DND-41 (cell line): Measurements from ENCODE around the gene NDRG3.
A peak's percentile ranks its signal among the peaks of the same experiment; 100 is the strongest.

Experiments
- ATAC-seq: fragments of 200-7000 bp; cut with Tn5 transposase; 3 replicates; pipeline ENCODE4 v1.9.1; 2021; ENCODE audit warnings: low read depth; ENCODE audit not compliant: insufficient read depth
- DNase-seq: peaks from one replicate; pipeline ENCODE4 v3.0.0-alpha.2; 2020
- H2AFZ ChIP-seq: 2 replicates; pipeline ENCODE4 v1.6.0; 2012; ENCODE audit warnings: low read depth, low read length
- H3K27ac ChIP-seq: 2 replicates; pipeline ENCODE4 v1.5.1; 2012; ENCODE audit warnings: low read length, inconsistent platforms
- H3K27me3 ChIP-seq: fragments of 200-600 bp; sonication (generic); 2 replicates; pipeline ENCODE4 v1.6.0; 2012; ENCODE audit warnings: low read length, mild to moderate bottlenecking, inconsistent platforms; ENCODE audit not compliant: insufficient read depth, poor library complexity
- H3K36me3 ChIP-seq: 2 replicates; pipeline ENCODE4 v1.5.1; 2012; ENCODE audit warnings: low read length, inconsistent platforms; ENCODE audit not compliant: insufficient read depth
- H3K4me1 ChIP-seq: 2 replicates; pipeline ENCODE4 v1.5.1; 2012; ENCODE audit warnings: mild to moderate bottlenecking, low read length; ENCODE audit not compliant: insufficient read depth
- H3K4me2 ChIP-seq: 2 replicates; pipeline ENCODE4 v1.6.0; 2012; ENCODE audit warnings: mild to moderate bottlenecking, moderate library complexity, low read length, inconsistent platforms; ENCODE audit not compliant: insufficient read depth
- H3K4me3 ChIP-seq, 2 experiments: fragments of 200-600 bp in 1 of 2; shearing (Covaris generic) in 1 of 2; 2 replicates each; pipeline ENCODE4 v1.5.1; 2012 to 2016; ENCODE audit warnings: inconsistent platforms in 2 of 2, low read length in 2 of 2, mild to moderate bottlenecking in 2 of 2, low read depth in 1 of 2, moderate library complexity in 1 of 2
- H3K79me2 ChIP-seq: 2 replicates; pipeline ENCODE4 v1.6.0; 2012; ENCODE audit warnings: low read length, inconsistent platforms; ENCODE audit not compliant: insufficient read depth
- H3K9ac ChIP-seq: 2 replicates; pipeline ENCODE4 v1.6.0; 2012; ENCODE audit warnings: low read depth, mild to moderate bottlenecking, inconsistent platforms, low read length, moderate library complexity
- H3K9me3 ChIP-seq: 2 replicates; pipeline ENCODE4 v1.5.1; 2012; ENCODE audit warnings: low read length, moderate library complexity, mild to moderate bottlenecking, inconsistent platforms; ENCODE audit not compliant: insufficient read depth, severe bottlenecking
- H4K20me1 ChIP-seq: 2 replicates; pipeline ENCODE4 v1.6.0; 2012; ENCODE audit warnings: low read length; ENCODE audit not compliant: insufficient read depth
- EZH2 ChIP-seq: IDR thresholded peaks from 3 replicates; pipeline ENCODE4 v1.6.1; 2012; ENCODE audit warnings: borderline replicate concordance, low read depth, mild to moderate bottlenecking, moderate library complexity, low read length, inconsistent platforms; ENCODE audit not compliant: severe bottlenecking
- TF ChIP-seq, protein P1 (sequence below): IDR thresholded peaks from 2 replicates; pipeline ENCODE4 v1.5.1; 2012; ENCODE audit warnings: borderline replicate concordance, low read length, moderate library complexity, mild to moderate bottlenecking; ENCODE audit not compliant: poor library complexity, severe bottlenecking; ENCODE audit errors: extremely low read depth

NDRG3 gene

DNA sequence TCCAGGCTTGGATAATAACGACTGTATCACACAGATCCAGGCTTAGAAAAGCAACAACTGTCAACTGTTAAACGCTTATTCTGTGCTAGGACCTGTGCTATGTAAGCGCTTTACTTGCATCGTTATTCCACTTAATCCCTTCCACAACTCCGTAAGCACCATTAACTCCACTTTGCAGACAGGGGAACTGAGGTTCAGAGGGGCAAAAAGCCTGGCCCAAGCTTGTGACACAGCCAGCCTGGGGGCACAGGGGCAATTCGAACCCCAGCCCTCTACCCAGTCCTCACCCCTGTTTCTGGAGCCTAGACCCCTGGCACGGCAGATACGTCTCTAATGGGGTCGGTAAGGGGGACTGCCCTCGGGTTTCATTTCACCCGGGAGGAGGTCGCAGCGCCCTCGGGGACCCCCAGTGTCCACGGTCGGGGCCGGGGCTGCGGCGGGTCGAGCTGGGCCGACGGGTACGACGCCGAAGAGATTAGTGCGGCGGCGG, 27.3 kb upstream of the NDRG3 start:
- Histone ChIP-seq H2AFZ (peak overlapping the region; percentile 82), H3K36me3 (peaks cover 38% of the 10 kb centered on the region), H3K79me2 (peaks cover 46% of the 10 kb centered on the region), H3K4me2 (peak overlapping the region; percentile 88), H4K20me1 (0 out of 2 replicates have a peak, but pooled peaks cover 4% of the 10 kb centered on the region), H3K4me3 (peak overlapping the region; percentile 91 to 93), H3K9me3 (no peaks in the 10 kb centered on the region), H3K4me1 (peaks cover 47% of the 10 kb centered on the region), H3K27me3 (no peaks in the 10 kb centered on the region), H3K9ac (peak overlapping the region; percentile 84), H3K27ac (peak overlapping the region; percentile 77)
- peak; percentile 41 for ATAC-seq
- no peak for DNase-seq
- no peak for TF ChIP-seq EZH2
- TF ChIP-seq, protein P1, sequence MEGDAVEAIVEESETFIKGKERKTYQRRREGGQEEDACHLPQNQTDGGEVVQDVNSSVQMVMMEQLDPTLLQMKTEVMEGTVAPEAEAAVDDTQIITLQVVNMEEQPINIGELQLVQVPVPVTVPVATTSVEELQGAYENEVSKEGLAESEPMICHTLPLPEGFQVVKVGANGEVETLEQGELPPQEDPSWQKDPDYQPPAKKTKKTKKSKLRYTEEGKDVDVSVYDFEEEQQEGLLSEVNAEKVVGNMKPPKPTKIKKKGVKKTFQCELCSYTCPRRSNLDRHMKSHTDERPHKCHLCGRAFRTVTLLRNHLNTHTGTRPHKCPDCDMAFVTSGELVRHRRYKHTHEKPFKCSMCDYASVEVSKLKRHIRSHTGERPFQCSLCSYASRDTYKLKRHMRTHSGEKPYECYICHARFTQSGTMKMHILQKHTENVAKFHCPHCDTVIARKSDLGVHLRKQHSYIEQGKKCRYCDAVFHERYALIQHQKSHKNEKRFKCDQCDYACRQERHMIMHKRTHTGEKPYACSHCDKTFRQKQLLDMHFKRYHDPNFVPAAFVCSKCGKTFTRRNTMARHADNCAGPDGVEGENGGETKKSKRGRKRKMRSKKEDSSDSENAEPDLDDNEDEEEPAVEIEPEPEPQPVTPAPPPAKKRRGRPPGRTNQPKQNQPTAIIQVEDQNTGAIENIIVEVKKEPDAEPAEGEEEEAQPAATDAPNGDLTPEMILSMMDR = no peak

DNA sequence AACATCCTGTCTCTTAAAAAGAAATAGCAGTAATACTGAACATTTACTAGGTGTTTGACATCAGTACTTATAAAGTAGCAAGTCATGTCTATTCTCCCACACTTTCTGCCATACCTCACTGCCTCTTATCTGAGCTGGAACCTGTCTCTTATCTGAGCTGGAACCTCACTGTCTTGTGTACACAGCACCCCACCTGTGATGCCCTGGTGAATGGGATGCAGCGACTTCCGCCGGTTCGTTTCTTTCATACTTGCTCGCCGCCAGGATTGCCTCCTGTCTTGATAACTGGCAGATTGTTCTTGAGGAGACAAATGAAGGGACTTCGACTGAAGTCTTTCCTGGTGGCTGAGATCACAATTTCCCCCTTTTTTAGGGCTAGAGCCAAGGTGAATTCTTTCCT, 24.8 kb upstream of the NDRG3 start:
- Histone ChIP-seq H3K36me3 (peaks cover 59% of the 10 kb centered on the region), H2AFZ (no peak overlapping the region), H3K9me3 (no peaks in the 10 kb centered on the region), H3K79me2 (peaks cover 46% of the 10 kb centered on the region), H4K20me1 (0 out of 2 replicates have a peak, but pooled peaks cover 4% of the 10 kb centered on the region), H3K4me1 (peaks cover 47% of the 10 kb centered on the region), H3K4me3 (no peak overlapping the region), H3K27ac (no peak overlapping the region; the same call in 1 of the 2 replicates), H3K4me2 (peak overlapping the region; percentile 88), H3K9ac (peak overlapping the region; percentile 84; the same call in 1 of the 2 replicates), H3K27me3 (no peaks in the 10 kb centered on the region)
- ATAC-seq = no peak
- DNase-seq = no peak
- TF ChIP-seq EZH2 = no peak
- TF ChIP-seq, protein P1 = no peak

DNA sequence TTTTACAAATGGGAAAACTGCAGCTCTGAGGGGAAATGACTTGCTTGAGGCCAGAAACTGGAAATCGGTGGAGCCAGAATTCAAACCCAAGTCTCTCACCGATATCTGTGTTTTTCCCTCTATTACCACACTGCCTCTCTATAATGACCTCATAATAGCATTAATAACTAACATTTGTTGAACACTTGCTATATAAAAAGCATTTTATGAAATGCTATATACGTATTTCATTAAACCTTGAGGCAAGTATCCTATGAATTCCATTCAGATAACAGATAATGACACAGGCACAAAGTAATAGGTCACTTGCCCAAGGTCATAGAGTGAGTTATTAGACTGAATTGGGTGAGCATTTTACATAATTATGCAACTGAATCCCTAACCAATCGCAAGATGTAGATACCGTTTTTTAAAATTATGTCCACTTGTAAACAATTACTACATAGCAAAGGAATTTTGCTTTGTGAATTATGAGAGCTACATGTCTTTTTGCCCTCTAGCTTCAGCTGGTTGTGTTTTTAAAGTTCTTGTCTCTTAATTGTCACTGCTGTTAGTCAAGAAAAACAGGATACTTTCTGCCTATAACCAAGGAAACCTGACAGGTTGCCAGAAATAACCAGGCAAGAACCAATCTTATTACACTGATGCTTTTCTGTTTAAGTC, 23.0 kb upstream of the NDRG3 start:
- no peak overlapping the region for H3K4me3 ChIP-seq
- no peaks in the 10 kb centered on the region for H3K9me3 ChIP-seq
- DNase-seq (no peak), ATAC-seq (no peak)
- H3K9ac ChIP-seq = peak overlapping the region; percentile 2; the same call in 1 of the 2 replicates
- peaks cover 70% of the 10 kb centered on the region for H3K36me3 ChIP-seq
- H3K79me2 ChIP-seq = peaks cover 46% of the 10 kb centered on the region
- TF ChIP-seq, protein P1 = no peak
- no peak for TF ChIP-seq EZH2
- H3K27me3 ChIP-seq = no peaks in the 10 kb centered on the region
- H2AFZ ChIP-seq = no peak overlapping the region
- H3K4me1 ChIP-seq = peaks cover 40% of the 10 kb centered on the region
- H3K4me2 ChIP-seq = peak overlapping the region; percentile 88; the same call in 1 of the 2 replicates
- H3K27ac ChIP-seq = no peak overlapping the region
- H4K20me1 ChIP-seq = 0 out of 2 replicates have a peak, but pooled peaks cover 4% of the 10 kb centered on the region
